Medulla oblongata (tissue), 1 donor: ENCODE results near the gene LTBP2.
A peak's percentile ranks its signal among the peaks of the same experiment; 100 is the strongest.

Experiments used
- DNase-seq: peaks from one replicate; pipeline ENCODE4 v3.0.0-alpha.2; 2015; ENCODE audit errors: extremely low spot score

LTBP2 gene

DNA sequence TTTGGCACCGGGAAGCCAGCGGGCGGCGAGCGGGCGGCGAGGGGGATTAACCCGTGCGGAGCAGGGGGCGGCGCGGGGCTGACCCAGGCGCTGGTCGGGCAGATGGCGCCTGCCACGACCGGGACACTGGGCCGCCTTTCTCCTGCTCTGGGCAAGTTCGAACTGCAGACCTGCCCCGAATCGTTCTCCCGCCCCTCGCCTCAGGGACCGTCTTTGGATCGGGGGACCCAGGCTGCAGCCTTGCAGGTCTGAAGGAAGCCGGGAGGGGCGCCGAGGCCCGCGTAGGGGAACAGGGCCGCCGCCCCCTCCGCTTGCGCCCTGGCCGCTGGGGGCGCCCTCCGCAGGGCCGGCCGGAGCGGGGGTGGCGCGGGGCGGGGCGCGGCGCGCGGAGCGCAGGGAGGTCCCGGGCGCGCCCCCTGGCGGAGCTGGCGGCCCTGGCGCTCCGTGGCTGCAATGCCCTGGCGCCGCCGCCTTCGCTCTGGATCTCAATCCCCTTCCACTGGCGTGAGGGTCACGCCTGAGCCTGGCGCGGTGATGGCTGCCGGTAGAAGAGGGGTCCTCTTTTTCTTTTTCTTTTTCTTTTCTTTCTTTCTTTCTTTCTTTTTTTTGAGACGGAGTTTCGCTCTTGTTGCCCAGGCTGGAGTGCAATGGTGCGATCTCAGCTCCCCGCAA, 449 bp upstream of the LTBP2 start:
- DNase-seq = peak; percentile 73

DNA sequence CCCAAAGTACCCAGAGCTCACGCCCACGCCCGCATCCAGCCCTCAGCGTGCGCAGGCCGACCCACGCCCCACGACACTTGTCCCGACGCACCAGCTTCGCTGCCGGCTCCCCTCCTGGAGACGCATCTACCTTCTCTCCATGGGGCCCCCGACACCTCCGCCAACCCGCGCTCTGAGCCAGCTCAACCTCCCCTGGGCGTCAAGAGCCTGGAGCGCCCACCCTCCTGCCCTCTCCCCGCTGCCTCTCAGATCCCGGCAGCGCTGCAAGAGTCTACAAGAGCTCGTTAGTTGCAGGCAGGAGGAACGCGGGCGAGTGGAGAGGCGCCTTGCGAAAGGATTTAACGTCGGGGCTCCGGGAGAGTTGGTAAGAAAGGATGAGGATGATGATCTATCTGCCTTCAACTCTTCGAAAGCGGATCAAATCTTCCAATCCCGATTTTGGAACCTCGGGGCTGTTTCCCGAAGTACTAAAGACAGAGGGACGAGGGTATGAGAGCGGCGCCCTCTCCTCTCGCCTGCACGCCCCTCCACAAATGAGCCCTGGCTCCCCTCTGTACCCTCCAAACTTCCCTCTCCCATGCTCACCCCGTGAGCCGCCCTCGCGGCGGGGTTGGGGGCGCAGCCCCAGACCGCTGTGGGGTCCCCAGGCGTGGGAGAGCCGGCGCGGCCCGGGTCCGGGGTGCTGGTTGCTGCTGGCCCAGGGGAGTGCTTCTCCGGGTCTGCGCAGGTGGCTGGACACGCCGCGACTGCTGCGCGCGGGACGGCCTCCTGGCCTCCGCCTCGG, 979 bp downstream of the LTBP2 start:
- no peak for DNase-seq

DNA sequence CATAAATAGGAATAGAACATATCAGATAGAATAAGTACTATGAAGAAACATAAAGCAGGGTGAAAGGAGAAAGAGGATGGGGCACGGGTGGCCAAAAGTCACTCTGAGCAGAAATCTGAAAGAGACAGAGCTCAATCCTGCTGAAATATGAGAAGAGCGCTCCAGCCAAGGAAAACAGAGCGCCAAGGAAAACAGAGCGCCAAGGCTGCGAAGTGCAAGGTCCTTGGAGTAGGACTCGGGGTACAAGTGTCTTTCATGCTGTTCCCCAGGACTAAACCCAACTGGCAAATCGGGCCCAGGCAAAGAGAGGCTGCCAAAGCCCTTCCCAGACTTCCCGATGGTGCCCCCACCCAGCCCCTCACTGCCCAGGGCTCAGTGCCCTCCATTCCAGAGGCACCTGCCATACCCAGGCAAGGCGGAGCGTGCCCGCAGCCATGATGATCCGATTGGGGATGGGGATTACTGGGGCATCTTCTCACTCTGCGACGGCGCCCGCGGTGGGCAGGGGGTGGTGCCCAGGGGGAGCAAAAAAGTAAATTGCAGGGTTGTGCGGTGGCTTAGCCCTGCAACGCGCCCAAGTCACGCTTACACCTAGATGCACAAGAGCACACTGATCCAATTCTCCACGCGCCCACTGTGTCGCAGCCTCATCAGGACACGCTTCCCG, 1.7 kb downstream of the LTBP2 start:
- DNase-seq = no peak

DNA sequence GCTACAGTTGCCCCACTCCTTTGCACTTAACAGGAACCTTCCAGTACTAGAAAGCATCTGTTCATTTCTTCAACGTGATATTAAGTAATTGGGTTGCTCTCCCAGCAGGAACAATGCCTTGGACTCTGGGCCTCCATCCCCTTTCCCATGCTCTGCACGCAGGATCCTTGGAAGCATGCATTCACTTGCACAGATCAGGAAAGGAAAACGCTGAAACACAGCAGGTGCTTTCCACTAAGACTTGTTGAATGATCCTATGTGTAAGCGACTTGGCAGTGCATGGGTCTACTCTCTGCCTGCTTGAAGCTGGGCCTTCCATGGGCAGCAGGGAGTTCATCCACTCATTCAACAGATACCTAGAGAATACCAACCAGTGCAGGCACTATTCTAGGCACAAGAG, 2.3 kb downstream of the LTBP2 start:
- no peak for DNase-seq

DNA sequence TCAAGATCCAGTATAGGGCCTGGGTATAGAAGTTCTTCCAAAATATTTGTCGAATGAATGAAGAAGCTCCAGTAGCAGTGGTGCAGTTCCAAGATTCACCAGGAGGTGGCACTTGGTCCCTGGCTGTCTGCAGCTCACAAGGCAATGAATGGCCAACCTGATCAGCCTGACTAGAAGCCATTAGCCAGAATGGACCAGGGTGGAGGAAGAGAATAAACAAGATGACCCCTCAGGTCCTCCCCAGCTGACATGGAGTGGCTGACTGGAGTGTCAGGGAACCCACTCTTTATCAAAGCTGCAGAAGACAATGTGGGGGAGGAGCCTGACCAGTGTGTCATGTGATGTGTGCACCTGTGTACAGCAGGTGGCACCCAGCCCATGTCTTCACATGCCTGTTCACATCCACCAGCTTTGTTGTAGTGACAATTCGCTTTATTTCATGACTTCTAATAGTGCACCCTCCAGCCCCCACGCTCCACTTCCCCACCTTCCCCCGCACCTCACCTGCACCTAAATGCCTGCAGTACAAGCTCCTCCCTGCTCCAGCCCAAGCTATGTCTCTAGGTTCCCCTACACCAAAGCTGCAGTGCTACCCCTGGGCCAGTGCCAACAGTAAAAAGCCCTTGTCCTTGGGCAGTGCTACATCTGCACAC, 3.0 kb downstream of the LTBP2 start:
- peak; percentile 89 for DNase-seq

DNA sequence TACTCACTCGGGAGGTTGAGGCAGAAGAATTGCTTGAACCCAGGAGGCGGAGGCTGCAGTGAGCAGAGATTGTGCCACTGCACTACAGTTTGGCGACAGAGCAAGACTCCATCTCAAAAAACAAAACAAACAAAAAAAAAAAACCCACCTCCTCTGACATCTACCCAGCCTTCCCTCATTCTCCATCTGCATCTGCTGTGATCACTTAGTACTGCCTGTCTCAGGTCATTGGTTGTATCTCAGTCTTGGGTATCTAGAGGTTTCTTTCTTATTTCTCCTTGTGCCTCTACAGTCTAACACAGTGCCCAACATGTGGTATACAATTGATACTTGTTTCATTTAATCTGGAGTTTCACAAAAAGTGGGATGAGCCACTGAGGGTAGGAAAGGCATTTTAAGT, 5.3 kb downstream of the LTBP2 start:
- no peak for DNase-seq

DNA sequence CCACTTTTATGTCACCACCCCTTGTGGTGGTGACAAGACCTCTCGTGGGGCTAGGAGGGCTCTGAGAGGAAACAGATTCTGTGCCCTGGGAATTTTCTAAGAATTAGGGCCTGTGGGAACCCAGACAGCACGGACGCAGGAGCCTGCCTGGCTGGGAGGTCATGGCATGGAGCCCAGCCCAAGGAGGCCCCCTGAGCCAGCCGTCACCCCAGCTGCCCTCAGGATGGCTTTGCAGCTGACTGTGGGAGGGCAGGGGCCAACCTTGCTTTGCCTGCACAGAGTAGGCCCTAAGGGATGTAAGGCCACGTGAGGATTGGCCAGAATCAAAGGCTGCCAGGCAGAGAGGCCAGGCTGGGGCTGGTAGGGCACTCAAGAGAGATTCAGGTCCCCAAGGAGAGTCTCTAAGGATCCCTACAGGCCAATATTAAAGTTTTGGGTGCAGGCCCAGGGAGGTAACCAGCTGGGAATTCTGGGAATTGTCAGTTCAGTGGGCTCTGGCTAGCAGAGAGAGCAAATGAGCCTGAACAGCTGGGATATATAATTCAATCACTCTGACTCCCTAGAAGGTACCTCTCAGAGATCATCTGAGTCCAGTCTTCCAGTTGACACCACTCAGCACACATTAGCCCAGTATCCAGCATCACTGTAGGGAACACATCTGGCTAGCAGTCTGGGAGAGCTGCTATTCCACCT, 6.4 kb downstream of the LTBP2 start:
- DNase-seq = no peak

DNA sequence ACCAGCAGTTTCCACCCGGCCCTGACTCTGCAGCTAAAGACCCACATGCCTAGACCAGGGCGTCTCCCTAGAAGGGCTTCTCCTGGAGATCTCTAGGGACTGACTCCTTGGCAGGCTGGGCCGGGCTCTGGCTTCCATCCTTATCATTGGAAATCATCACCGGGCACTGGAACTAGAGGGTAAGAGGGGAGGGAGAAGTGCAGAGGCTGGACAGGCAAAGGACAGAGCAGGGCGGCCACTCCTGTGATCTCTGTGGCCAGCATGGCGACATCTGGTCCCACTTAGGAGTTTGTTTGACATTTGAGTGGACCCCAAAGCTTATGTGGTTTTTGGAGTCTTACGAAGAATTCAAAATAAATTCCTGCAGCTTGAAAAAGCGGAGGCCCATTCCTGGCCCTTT, 7.1 kb downstream of the LTBP2 start:
- no peak for DNase-seq

DNA sequence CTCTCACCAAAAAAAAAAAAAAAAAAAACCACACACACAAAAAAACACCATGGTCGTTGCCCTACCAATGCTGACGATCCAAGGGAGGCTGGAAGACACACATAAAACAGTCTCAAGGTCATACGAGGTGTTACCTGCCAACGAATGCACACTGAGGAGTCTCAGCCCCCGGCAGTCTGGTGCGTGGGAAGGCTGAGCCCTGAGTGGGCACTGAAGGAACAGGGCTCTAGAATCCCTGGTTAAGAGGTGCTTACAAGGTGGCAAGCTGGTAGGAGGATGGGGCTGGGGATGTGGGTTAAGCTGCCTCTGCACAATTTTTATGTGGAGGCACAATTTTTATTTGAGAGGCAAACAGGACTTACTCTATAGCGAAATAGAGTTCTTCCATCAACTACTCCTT, 7.9 kb downstream of the LTBP2 start:
- DNase-seq = no peak

DNA sequence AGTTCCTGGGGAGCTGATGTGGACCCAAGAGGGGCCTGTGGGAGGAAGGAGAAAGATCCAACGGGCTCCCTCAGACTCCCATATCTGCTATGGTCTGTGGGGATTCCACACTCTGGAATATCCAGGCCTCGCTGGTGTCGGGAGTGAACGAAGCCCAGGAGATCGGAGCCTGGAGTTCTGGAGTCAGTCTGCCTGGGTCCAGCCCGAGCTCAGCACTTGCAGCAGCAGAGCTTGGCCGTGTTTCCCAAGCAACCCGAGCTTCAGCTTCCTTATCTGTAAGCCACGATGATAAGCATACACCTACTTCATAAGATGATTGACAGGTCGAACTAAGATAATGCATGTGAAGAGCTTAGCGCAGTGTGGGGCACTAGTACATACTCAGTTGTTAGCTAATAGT, 10.1 kb downstream of the LTBP2 start:
- DNase-seq = no peak

DNA sequence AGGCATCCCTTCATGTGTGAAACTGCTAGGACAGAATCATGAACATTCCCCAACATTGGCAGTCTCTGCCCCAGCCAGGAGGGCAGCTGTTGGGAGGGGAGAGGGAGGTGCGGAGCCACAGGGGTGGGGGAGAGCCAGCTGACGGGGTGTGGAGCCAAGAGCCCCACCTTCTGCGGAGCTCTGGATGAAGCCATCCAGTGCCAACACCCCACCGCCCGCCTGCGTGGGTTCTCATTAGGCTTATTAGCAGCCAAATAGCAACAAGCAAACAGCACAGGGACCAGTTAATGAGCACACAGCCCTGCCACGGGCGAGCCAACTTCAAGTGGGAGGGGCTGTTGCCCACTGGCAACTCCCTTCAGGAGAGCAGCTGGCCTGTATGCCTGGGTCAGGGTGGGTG, 12.1 kb downstream of the LTBP2 start:
- DNase-seq = no peak

DNA sequence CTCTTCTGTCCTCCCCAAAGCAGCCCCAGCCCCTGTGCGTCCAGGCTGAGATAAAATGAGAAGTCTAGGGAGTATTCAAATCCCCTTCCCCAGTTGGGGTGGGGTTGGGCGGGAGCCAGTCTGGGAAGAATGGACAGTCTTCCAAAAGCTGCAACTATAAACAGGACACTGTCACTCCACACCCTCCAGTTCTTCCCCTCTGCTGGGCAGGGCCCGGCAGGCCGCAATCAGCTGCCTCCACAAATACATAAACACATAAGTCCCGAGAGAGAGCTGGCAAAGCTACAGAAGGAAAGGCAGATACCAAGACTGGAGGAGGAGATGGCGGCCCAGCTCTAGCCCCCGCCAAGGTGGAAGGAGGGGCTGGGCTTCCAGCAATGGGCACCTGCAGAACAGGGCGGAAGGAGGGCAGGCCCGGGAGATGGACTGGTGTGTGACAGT, 12.7 kb downstream of the LTBP2 start:
- DNase-seq = no peak

DNA sequence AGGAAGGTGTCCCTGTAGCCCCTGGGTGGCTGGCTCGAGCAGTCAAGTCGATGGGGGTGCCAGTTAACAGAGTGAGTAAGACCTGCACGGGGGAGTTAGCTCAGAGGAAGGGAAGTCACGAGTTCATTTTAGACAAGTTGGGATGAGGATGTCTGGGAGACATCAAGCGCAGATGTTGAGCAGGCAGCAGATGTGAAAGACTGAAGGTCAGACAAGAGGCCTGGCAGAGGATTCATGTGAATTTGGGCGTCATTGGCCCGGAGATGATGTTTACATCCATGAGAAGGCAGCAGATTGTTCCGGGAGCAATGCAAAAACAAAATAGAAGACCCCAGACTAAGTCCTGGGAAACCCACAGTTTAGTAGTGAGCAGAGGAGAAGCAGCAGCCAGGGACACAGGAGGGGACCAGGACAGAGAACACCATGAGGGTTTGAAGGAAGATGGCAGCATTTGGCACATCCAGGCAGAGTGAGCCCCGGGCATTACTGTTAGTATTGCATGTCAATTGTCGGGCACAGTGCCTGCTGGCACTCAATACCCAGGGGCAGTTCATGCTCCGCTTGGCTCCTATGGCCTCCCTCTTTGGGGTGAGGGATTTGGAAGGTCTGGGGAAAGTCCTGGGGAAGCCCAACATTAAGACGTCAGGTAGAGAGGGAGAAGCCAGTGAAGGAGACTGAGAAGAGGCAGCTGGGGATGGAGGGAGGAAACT, 15.1 kb downstream of the LTBP2 start:
- no peak for DNase-seq

DNA sequence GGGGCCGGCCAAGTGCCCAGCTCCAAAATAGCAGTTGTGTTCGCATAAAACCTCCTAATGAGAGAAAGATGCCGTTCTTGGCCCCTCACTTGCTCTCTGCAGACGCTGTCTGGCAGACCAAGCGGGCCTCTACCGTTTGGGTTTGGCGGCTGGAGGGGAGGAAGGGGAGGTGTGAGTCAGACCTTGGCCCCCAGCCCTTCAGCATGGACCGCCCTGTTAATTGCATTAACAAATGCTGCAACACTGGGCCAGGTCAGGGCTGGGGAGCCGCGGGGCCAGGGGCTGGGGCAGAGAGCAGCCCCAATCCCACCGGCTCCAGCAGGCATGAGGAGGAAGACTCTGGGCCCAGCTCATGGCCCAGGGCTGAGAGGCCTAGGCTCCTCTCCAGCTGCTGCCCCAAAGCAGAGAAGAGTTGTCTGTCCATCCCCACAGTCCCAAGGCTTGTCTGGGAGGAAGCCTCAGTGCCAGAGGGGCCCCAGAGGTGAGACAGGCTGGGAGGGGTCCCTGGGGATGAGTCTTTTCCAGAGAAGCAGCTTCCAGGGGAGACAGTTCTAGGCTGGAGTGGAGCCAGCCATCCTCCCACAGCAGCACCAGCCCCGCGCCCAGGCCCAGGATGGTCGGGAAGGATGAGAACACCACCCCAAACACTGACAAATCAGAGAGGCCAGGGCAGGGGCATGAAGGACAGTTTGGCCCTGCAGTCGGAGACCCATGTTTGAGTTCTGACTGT, 16.9 kb downstream of the LTBP2 start:
- DNase-seq = no peak

DNA sequence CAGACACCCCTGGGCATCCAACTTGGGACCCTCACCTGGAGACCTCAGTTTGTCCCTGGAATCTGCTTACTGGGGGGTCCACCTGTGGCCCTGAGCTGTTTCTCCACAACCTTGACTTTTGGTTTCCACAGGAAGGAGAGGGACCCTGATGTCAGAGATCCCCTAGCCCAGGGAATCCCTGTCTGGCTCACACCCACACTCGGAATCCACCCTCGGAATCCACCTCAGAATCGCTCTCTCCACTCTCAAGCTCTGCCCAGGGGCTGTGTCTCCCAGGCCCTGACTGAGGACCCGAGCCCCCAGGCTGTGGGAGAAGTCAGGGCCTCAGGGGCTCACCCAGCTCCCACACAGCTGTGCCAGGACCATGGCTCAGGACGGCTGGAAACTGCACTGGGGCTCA, 17.4 kb downstream of the LTBP2 start:
- DNase-seq = no peak

DNA sequence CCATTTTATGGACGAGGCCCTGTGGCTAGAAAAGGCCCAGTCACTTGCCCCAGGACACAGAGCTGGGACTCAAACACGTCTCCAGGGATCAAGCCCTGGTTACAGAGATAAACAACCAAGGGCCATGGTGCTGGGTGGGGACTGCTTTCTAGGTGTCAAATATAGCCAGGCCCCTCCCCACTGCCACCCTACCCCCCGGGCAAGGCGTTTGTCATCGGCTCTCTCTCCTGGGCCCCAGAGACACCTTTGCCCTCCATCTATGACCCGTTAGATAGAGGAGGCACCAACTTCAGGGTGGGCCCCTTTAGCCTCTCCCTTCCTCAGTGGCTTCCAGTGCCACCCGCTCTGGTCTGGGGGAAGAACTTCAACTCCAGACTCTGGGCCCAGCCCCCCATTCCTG, 18.0 kb downstream of the LTBP2 start:
- no peak for DNase-seq

DNA sequence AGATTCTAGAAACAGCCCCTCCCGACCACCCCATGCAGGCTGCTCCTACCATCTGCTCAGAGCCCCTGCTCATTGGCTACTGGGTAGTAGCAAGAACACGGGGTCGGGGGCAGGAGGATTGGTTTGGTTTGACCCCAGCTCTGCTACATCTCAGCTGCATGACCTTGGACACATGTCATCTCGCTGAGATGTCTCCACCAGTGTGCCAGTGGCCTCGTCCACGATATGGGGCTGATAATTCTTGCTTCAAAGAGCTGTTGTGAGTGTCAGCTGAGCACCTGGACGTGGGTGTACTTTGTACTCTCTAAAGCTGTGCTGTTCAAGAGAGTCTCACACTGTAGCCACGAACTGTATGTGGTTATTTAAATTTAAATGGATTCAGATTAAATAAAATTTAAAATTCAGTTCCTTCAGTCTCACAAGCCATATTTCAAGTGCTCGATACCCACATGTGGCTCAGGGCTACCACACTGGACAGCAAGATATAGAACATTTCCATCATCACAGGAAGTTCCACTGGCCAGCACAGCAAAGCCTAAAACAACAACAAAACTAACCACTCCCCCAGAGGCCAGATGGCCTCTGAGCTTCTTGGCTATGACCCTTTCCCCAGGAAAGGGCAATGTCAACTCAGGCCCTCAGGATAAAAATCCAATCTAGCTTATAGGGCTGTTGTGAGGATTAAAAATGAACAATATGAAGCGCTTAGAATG, 18.6 kb downstream of the LTBP2 start:
- DNase-seq = no peak

DNA sequence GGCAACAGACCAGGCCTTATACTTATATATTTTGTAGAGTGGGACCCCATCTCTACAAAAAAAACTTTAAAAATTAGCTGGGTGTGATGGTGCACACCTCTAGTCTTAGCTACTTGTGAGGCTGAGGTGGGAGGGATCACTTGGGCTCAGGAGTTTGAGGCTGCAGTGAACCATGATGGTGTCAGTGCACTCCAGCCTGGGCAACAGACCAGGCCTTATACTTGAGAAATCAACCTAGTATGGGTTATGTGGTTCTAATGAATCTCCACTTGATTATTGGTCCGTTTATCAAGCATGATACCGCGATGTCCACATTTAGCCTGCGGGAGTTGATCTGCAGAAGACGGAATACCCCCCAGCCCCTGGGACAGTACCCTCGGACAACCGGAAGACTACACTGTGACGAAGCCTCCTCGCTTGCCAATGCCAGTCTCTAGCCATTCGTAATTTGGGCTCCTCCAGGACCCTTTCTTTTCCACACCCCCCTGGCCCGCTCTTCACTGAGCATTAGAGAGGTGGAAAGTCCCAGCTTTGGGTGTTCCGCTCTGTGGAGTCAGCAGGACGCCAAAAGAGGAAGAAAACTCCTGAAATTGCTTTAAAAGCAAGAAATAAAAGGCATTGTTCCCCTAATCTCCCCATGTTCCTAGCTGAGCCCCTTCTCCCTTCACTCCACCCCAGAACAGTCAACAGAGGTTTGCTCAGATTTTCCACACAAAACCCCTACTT, 19.4 kb downstream of the LTBP2 start:
- peak; percentile 69 for DNase-seq

DNA sequence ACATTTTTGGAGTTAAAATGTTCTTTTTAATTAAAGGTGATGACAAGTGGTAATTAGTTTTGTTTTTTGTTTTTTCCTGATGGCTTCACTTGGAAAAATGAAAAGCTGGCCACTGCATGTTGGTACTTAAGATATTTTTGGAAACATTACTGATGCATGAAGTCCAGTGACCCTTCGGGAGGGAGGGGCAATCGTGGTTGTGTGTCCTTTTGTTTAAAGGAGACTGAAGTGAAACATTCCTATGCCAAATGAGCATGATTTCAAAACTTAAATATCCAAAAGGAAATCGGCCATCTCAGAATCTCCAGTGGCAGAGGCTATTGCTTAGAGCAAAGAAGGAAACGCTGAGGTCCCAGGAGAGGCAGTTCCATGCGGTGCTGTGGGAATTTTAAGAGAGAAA, 20.1 kb downstream of the LTBP2 start:
- no peak for DNase-seq
